HG03280 (cell line): ENCODE measurements around the gene TNFRSF12A.

ENCODE experiments used
- ATAC-seq: cut with Tn5 transposase; IDR thresholded peaks from one replicate; pipeline ENCODE4 v1.9.1; 2021; ENCODE audit warnings: mild to moderate bottlenecking, moderate library complexity; ENCODE audit not compliant: unreplicated experiment

The TNFRSF12A gene

GRCh38 chr16:2985893-2986355 is 34.2 kb upstream of the TNFRSF12A start:
- ATAC-seq, result no peak

- ATAC-seq, result no peak
Observed at GRCh38 chr16:2986623-2987188, 33.5 kb upstream of the TNFRSF12A start.

- no peak for ATAC-seq
Observed at GRCh38 chr16:2987286-2987685, 32.9 kb upstream of the TNFRSF12A start.

GRCh38 chr16:2987833-2988232 is 32.3 kb upstream of the TNFRSF12A start:
- no peak for ATAC-seq

GRCh38 chr16:2988590-2989099 is 31.5 kb upstream of the TNFRSF12A start:
- no peak for ATAC-seq

- no peak for ATAC-seq
Observed at GRCh38 chr16:2990891-2991290, 29.3 kb upstream of the TNFRSF12A start.

- ATAC-seq, result no peak
Observed at GRCh38 chr16:2991566-2992261, 28.5 kb upstream of the TNFRSF12A start.

GRCh38 chr16:2992383-2993081 is 27.6 kb upstream of the TNFRSF12A start:
- ATAC-seq, result no peak

GRCh38 chr16:2996298-2996697 is 23.9 kb upstream of the TNFRSF12A start:
- no peak for ATAC-seq

- ATAC-seq, result no peak
Observed at GRCh38 chr16:2999929-3000328, 20.2 kb upstream of the TNFRSF12A start.

GRCh38 chr16:3000540-3000939 is 19.6 kb upstream of the TNFRSF12A start:
- ATAC-seq, result no peak

- no peak for ATAC-seq
Observed at GRCh38 chr16:3001316-3001715, 18.9 kb upstream of the TNFRSF12A start.

- peak; percentile 97 for ATAC-seq
Observed at GRCh38 chr16:3003582-3004270, 16.4 kb upstream of the TNFRSF12A start.

- ATAC-seq, result peak; percentile 16
Observed at GRCh38 chr16:3004319-3004718, 15.8 kb upstream of the TNFRSF12A start.

- ATAC-seq, result no peak
Observed at GRCh38 chr16:3004781-3005284, 15.3 kb upstream of the TNFRSF12A start.

- ATAC-seq, result no peak
Observed at GRCh38 chr16:3007059-3007956, 12.9 kb upstream of the TNFRSF12A start.

- ATAC-seq, result no peak
Observed at GRCh38 chr16:3007957-3008689, 12.0 kb upstream of the TNFRSF12A start.

- no peak for ATAC-seq
Observed at GRCh38 chr16:3008690-3009037, 11.5 kb upstream of the TNFRSF12A start.

- no peak for ATAC-seq
Observed at GRCh38 chr16:3009568-3010390, 10.4 kb upstream of the TNFRSF12A start.
